ENCODE results near the gene DNAAF2. TPM values are rescaled to one million over a fixed set of nuclear protein-coding genes. Genes with fewer than 3 reads are reported as not detected.

Gene DNAAF2
- total and polyA plus RNA-seq, 11 donors, result 3.4 to 10.0 (median 5.1) TPM

- Histone ChIP-seq H3K27me3 (no peaks in the 10 kb centered on the region), H3K36me3 (peaks cover 0 to 31% (median 15%) of the 10 kb centered on the region in 9 donors), H3K4me1 (peaks cover 0 to 77% (median 37%) of the 10 kb centered on the region in 12 donors), H3K9me3 (no peaks in the 10 kb centered on the region), H3K4me3 (no peak overlapping the region), H3K27ac (no peak overlapping the region)
- intact Hi-C loops (cut with DNase I), result loop anchor here in 8 of 10 donors (5.0 to 10.0 kb wide), 7 partner anchors 50 to 217 kb away; partner anchors contain the start of genes KLHDC2 (in 4 of the 8), KLHDC1 (in 2 of the 8), NEMF (in 2 of the 8) and POLE2 (in 2 of the 8)
- ATAC-seq (no peak), DNase-seq (no peak)
- WGBS, 4 donors, result 89 to 95% (median 92%) methylated on average over 3 of the region's 3 CpGs
- TF ChIP-seq CTCF (IDR thresholded peaks at IDR 0.05) (no peak), POLR2A (IDR thresholded peaks at IDR 0.05) (no peak)
These were observed 2.6 kb upstream of the DNAAF2 start for GRCh38 chr14:49637534-49638078.

- WGBS, 4 donors, result 81 to 95% (median 90%) methylated on average over 1 of the region's 1 CpG
- H3K9me3 ChIP-seq, result no peaks in the 10 kb centered on the region
- H3K36me3 ChIP-seq, result peaks cover 0 to 31% (median 15%) of the 10 kb centered on the region in 9 donors
- ATAC-seq, result no peak
- peaks cover 0 to 77% (median 37%) of the 10 kb centered on the region in 12 donors for H3K4me1 ChIP-seq
- TF ChIP-seq POLR2A (IDR thresholded peaks at IDR 0.05), result no peak
- TF ChIP-seq CTCF (IDR thresholded peaks at IDR 0.05), result no peak
- intact Hi-C loops (cut with DNase I), result loop anchor here in 8 of 10 donors (5.0 to 10.0 kb wide), 7 partner anchors 50 to 218 kb away; partner anchors contain the start of genes KLHDC2 (in 4 of the 8), KLHDC1 (in 2 of the 8), NEMF (in 2 of the 8) and POLE2 (in 2 of the 8)
- no peak for DNase-seq
- H3K27ac ChIP-seq, result peak overlapping the region in 1 of 12 donors; percentile 92
- H3K4me3 ChIP-seq, result no peak overlapping the region
- H3K27me3 ChIP-seq, result no peaks in the 10 kb centered on the region
These were observed 1.8 kb upstream of the DNAAF2 start for GRCh38 chr14:49636866-49637265.

GRCh38 chr14:49633640-49634546 lies 1.2 kb downstream of the DNAAF2 start:
- peaks cover 0 to 24% (median 12%) of the 10 kb centered on the region in 9 donors for H3K36me3 ChIP-seq
- intact Hi-C loops (cut with DNase I), result loop anchor here (1.0 to 10.0 kb wide), 15 partner anchors 58 to 483 kb away; partner anchors contain the start of genes KLHDC2 (in 5 of the 10), NEMF (in 4 of the 10), KLHDC1 (in 2 of the 10) and VCPKMT (in 1 of the 10)

More at GRCh38 chr14:49633640-49634546, 1.2 kb downstream of the DNAAF2 start:
- Histone ChIP-seq H3K27ac (peak overlapping the region; percentile 79 to 100 (median 98)), H3K4me3 (peak overlapping the region; percentile 68 to 98 (median 95)), H3K4me1 (peaks cover 0 to 61% (median 36%) of the 10 kb centered on the region in 12 donors), H3K9me3 (no peaks in the 10 kb centered on the region), H3K27me3 (no peaks in the 10 kb centered on the region)
- 0 to 1% (median 0%) methylated on average over 21 to 101 of the region's 101 CpGs for WGBS, 4 donors
- TF ChIP-seq CTCF (IDR thresholded peaks at IDR 0.05) (peak; percentile 76 to 96 (median 87)), POLR2A (IDR thresholded peaks at IDR 0.05) (peak in 1 of 2 donors; percentile 66)
- DNase-seq (peak; percentile 93 to 96 (median 94)), ATAC-seq (peak; percentile 91 to 96 (median 94))

Measured in heart left ventricle (tissue), 16 donors.